DOHH2 (cell line): ENCODE results near the gene ADCY7.

Experiments
- H3F3A ChIP-seq: fragments of 200-600 bp; sonication (generic), shearing (Covaris generic); 2 replicates; pipeline ENCODE4 v1.6.0; 2016; ENCODE audit warnings: antibody characterized with exemption, mild to moderate bottlenecking; ENCODE audit not compliant: control insufficient read depth, insufficient read depth
- H3K27ac ChIP-seq: fragments of 200-600 bp; sonication (generic); 2 replicates; pipeline ENCODE4 v1.5.1; 2014; ENCODE audit warnings: low read depth, mild to moderate bottlenecking, low read length, moderate library complexity
- H3K27me3 ChIP-seq: fragments of 200-600 bp; sonication (generic); 2 replicates; pipeline ENCODE4 v1.6.1; 2014; ENCODE audit warnings: mild to moderate bottlenecking, low read length, mixed read lengths; ENCODE audit not compliant: control insufficient read depth
- H3K36me3 ChIP-seq: fragments of 200-600 bp; sonication (generic); 2 replicates; pipeline ENCODE4 v1.6.1; 2014; ENCODE audit warnings: mild to moderate bottlenecking, low read length, moderate library complexity, mixed read lengths; ENCODE audit not compliant: control insufficient read depth
- H3K4me1 ChIP-seq: fragments of 200-600 bp; sonication (generic); 2 replicates; pipeline ENCODE4 v1.6.1; 2014; ENCODE audit warnings: mild to moderate bottlenecking, low read length, mixed read lengths; ENCODE audit not compliant: control insufficient read depth
- H3K4me2 ChIP-seq: fragments of 200-600 bp; sonication (generic); 2 replicates; pipeline ENCODE4 v1.6.0; 2014; ENCODE audit warnings: mild to moderate bottlenecking, low read length, moderate library complexity
- H3K4me3 ChIP-seq: fragments of 200-600 bp; sonication (generic); 2 replicates; pipeline ENCODE4 v1.5.1; 2014; ENCODE audit warnings: mild to moderate bottlenecking, low read length, mixed read lengths
- H3K79me2 ChIP-seq: fragments of 200-600 bp; sonication (generic); 2 replicates; pipeline ENCODE4 v1.6.1; 2014; ENCODE audit warnings: mild to moderate bottlenecking, low read length, mixed read lengths; ENCODE audit not compliant: control insufficient read depth
- H3K9me2 ChIP-seq: fragments of 200-600 bp; sonication (generic); replicated peaks from 2 replicates; pipeline ENCODE4 v1.6.1; 2014; ENCODE audit warnings: mild to moderate bottlenecking, low read length, mixed read lengths; ENCODE audit not compliant: control insufficient read depth
- H3K9me3 ChIP-seq: fragments of 200-600 bp; sonication (generic); 2 replicates; pipeline ENCODE4 v1.6.1; 2014; ENCODE audit warnings: antibody characterized with exemption, low read length, mixed read lengths; ENCODE audit not compliant: control insufficient read depth, insufficient read depth
- H4K20me1 ChIP-seq: fragments of 200-600 bp; sonication (generic); 2 replicates; pipeline ENCODE4 v1.6.0; 2014; ENCODE audit warnings: low read depth, mild to moderate bottlenecking, antibody characterized with exemption, low read length, moderate library complexity; ENCODE audit not compliant: control insufficient read depth, insufficient read depth
- EZH2phosphoT487 ChIP-seq: fragments of 200-600 bp; sonication (generic); IDR thresholded peaks from 2 replicates; pipeline ENCODE4 v1.6.1; 2017; ENCODE audit warnings: borderline replicate concordance, mild to moderate bottlenecking, antibody characterized with exemption, low read length, moderate library complexity, mixed read lengths
- TF ChIP-seq, protein P1 (sequence below): fragments of 200-600 bp; sonication (generic); IDR thresholded peaks from one replicate; pipeline ENCODE4 v1.5.1; 2014; ENCODE audit warnings: antibody characterized with exemption, mild to moderate bottlenecking, low read depth, low read length; ENCODE audit not compliant: poor library complexity, severe bottlenecking

ADCY7 gene

DNA sequence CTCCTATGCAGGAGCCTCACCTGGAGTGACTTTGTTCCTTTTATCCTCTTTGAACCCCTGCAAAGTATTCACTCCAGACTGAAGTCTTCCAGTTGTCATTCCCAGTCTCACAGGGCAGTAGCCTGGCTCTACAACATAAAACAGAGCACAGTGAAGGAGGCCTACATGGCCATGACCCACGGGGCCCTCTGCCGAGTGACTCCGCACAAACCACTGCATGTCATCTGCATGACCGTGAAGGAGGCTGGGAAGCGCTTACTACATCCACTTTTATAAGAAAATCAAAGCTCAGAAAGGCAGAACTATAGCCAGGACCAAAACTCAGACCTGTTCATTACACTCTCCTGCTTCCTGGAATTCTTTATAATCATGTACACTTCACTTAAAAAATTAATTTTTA, 59.9 kb downstream of the ADCY7 start:
- Histone ChIP-seq H3K27me3 (no peaks in the 10 kb centered on the region), H3K4me2 (no peak overlapping the region), H3F3A (peaks cover 3% of the 10 kb centered on the region; the same call in 1 of the 2 replicates), H3K9me3 (no peaks in the 10 kb centered on the region), H3K4me1 (0 out of 2 replicates have a peak, but pooled peaks cover 3% of the 10 kb centered on the region), H3K79me2 (0 out of 2 replicates have a peak, but pooled peaks cover 3% of the 10 kb centered on the region), H3K4me3 (no peak overlapping the region), H4K20me1 (0 out of 2 replicates have a peak, but pooled peaks cover 2% of the 10 kb centered on the region), H3K36me3 (peaks cover 92% of the 10 kb centered on the region), H3K9me2 (no peaks in the 10 kb centered on the region), H3K27ac (no peak overlapping the region)
- TF ChIP-seq, protein P1, sequence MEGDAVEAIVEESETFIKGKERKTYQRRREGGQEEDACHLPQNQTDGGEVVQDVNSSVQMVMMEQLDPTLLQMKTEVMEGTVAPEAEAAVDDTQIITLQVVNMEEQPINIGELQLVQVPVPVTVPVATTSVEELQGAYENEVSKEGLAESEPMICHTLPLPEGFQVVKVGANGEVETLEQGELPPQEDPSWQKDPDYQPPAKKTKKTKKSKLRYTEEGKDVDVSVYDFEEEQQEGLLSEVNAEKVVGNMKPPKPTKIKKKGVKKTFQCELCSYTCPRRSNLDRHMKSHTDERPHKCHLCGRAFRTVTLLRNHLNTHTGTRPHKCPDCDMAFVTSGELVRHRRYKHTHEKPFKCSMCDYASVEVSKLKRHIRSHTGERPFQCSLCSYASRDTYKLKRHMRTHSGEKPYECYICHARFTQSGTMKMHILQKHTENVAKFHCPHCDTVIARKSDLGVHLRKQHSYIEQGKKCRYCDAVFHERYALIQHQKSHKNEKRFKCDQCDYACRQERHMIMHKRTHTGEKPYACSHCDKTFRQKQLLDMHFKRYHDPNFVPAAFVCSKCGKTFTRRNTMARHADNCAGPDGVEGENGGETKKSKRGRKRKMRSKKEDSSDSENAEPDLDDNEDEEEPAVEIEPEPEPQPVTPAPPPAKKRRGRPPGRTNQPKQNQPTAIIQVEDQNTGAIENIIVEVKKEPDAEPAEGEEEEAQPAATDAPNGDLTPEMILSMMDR: no peak
- TF ChIP-seq EZH2phosphoT487: no peak

GRCh38 chr16:50326835-50327465, 60.6 kb downstream of the ADCY7 start:
- Histone ChIP-seq H3K27me3 (no peaks in the 10 kb centered on the region), H3K27ac (no peak overlapping the region)

DNA sequence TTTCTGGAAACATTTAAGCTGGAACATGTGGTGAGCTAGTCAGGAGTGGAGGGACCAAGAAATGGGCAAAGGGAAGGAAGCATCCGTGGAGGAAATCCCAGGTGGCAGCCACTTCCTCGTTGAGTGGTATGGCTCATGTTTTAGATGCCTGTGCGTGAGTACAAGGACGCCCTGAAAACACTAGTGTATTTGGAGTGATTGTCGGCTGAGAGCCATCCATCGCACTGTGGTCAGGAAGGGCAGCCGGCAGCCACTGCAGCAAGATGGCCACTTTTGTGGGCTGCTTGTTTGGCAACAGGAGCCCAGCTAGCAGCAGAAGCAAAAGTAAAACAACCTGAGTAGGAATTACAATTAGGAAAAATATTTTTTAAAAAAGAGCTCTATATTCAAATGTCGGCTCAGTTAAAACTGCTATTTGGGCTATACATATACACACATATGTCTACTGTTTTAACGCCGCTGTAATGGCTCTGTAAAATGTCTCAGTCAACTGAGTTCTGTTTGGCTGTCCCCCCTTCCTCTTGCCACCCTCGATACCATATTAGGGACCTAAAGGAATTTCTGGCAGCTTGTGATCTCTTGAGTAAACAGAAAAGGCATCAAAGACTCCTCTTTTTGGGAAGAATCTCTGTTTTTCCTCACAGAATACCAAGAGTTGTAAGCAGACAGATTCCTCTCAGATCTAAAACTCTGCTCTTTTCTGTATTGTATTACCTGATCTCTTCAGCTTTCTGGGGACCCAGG, 63.3 kb downstream of the ADCY7 start:
- Histone ChIP-seq H3K36me3 (peaks cover 93% of the 10 kb centered on the region), H3K4me2 (no peak overlapping the region), H3K4me3 (no peak overlapping the region), H4K20me1 (0 out of 2 replicates have a peak, but pooled peaks cover 2% of the 10 kb centered on the region), H3K4me1 (0 out of 2 replicates have a peak, but pooled peaks cover 3% of the 10 kb centered on the region), H3F3A (peaks cover 3% of the 10 kb centered on the region; the same call in 1 of the 2 replicates), H3K27ac (no peak overlapping the region), H3K27me3 (no peaks in the 10 kb centered on the region), H3K9me3 (no peaks in the 10 kb centered on the region), H3K79me2 (peaks cover 11% of the 10 kb centered on the region; the same call in 1 of the 2 replicates), H3K9me2 (no peaks in the 10 kb centered on the region)
- no peak for TF ChIP-seq EZH2phosphoT487
- TF ChIP-seq, protein P1: no peak

More at GRCh38 chr16:50326835-50327465, 60.6 kb downstream of the ADCY7 start:
- Histone ChIP-seq H3K4me1 (0 out of 2 replicates have a peak, but pooled peaks cover 3% of the 10 kb centered on the region), H3K9me2 (no peaks in the 10 kb centered on the region), H3K9me3 (no peaks in the 10 kb centered on the region), H4K20me1 (0 out of 2 replicates have a peak, but pooled peaks cover 2% of the 10 kb centered on the region), H3K36me3 (peaks cover 93% of the 10 kb centered on the region), H3K79me2 (0 out of 2 replicates have a peak, but pooled peaks cover 6% of the 10 kb centered on the region), H3F3A (peaks cover 3% of the 10 kb centered on the region; the same call in 1 of the 2 replicates), H3K4me3 (no peak overlapping the region), H3K4me2 (no peak overlapping the region)
- TF ChIP-seq EZH2phosphoT487: no peak
- TF ChIP-seq, protein P1: peak; percentile 78
